ENCODE data around the gene RANBP9. TPM values are rescaled to one million over a fixed set of nuclear protein-coding genes. Genes with fewer than 3 reads are reported as not detected.

RANBP9 gene
- total and polyA plus RNA-seq, 2 of the 13 experiments (the other 11 are each of a cell fraction or from before 2014, with no cell fraction given) = 26.6 to 30.6 TPM

DNA sequence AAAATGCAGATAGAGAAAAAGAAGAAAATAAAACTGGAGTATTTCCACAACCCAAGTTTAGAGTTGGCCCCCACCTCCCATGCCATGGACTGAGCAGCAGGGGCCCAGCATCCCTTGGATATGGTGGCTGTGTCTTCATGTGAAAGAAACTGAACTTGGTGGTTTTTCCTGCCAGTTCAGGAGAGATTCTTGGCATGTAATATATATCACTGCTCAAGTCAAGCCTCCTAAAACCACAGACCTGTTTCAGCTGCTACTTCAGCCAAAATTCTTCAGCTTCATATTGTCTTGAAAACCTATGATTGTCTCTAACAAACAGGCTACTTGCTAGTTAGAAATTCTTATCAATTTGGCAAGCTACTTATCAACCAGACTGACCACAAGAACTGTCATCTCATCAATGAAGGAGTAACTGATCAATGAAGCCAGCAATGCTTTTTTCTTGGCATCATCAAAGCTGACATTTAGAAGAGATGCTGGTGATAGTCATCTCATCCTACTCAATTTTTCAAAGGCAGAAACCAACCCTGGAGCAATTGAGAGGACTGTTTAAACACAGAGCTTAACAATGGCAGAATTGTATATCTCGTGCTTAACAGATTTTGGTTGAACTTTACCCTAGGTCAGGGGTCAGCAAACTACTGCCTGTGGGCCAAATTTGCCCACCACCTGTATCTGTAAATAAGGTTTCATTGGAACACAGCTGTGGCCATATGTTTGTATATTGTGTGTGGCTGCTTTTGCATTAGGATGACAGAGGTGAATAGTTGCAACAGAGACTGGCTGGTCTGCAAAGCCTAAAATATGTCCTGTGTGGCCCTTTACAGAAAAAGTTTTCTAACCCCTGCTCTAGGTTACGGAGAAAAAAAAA is 106.9 kb downstream of the RANBP9 start (continued):
- TF ChIP-seq, protein P1, sequence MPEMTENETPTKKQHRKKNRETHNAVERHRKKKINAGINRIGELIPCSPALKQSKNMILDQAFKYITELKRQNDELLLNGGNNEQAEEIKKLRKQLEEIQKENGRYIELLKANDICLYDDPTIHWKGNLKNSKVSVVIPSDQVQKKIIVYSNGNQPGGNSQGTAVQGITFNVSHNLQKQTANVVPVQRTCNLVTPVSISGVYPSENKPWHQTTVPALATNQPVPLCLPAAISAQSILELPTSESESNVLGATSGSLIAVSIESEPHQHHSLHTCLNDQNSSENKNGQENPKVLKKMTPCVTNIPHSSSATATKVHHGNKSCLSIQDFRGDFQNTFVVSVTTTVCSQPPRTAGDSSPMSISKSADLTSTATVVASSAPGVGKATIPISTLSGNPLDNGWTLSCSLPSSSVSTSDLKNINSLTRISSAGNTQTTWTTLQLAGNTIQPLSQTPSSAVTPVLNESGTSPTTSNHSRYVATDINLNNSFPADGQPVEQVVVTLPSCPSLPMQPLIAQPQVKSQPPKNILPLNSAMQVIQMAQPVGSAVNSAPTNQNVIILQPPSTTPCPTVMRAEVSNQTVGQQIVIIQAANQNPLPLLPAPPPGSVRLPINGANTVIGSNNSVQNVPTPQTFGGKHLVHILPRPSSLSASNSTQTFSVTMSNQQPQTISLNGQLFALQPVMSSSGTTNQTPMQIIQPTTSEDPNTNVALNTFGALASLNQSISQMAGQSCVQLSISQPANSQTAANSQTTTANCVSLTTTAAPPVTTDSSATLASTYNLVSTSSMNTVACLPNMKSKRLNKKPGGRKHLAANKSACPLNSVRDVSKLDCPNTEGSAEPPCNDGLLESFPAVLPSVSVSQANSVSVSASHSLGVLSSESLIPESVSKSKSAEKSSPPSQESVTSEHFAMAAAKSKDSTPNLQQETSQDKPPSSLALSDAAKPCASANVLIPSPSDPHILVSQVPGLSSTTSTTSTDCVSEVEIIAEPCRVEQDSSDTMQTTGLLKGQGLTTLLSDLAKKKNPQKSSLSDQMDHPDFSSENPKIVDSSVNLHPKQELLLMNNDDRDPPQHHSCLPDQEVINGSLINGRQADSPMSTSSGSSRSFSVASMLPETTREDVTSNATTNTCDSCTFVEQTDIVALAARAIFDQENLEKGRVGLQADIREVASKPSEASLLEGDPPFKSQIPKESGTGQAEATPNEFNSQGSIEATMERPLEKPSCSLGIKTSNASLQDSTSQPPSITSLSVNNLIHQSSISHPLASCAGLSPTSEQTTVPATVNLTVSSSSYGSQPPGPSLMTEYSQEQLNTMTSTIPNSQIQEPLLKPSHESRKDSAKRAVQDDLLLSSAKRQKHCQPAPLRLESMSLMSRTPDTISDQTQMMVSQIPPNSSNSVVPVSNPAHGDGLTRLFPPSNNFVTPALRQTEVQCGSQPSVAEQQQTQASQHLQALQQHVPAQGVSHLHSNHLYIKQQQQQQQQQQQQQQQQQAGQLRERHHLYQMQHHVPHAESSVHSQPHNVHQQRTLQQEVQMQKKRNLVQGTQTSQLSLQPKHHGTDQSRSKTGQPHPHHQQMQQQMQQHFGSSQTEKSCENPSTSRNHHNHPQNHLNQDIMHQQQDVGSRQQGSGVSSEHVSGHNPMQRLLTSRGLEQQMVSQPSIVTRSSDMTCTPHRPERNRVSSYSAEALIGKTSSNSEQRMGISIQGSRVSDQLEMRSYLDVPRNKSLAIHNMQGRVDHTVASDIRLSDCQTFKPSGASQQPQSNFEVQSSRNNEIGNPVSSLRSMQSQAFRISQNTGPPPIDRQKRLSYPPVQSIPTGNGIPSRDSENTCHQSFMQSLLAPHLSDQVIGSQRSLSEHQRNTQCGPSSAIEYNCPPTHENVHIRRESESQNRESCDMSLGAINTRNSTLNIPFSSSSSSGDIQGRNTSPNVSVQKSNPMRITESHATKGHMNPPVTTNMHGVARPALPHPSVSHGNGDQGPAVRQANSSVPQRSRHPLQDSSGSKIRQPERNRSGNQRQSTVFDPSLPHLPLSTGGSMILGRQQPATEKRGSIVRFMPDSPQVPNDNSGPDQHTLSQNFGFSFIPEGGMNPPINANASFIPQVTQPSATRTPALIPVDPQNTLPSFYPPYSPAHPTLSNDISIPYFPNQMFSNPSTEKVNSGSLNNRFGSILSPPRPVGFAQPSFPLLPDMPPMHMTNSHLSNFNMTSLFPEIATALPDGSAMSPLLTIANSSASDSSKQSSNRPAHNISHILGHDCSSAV (CRISPR knock-in tag; IDR thresholded peaks at IDR 0.05; ENCODE audit: borderline replicate concordance) = no peak
- TF ChIP-seq, protein P2, sequence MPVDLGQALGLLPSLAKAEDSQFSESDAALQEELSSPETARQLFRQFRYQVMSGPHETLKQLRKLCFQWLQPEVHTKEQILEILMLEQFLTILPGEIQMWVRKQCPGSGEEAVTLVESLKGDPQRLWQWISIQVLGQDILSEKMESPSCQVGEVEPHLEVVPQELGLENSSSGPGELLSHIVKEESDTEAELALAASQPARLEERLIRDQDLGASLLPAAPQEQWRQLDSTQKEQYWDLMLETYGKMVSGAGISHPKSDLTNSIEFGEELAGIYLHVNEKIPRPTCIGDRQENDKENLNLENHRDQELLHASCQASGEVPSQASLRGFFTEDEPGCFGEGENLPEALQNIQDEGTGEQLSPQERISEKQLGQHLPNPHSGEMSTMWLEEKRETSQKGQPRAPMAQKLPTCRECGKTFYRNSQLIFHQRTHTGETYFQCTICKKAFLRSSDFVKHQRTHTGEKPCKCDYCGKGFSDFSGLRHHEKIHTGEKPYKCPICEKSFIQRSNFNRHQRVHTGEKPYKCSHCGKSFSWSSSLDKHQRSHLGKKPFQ (CRISPR knock-in tag; IDR thresholded peaks at IDR 0.05; ENCODE audit: insufficient replicate concordance) = no peak
- TF ChIP-seq MAFG (CRISPR knock-in tag; IDR thresholded peaks at IDR 0.05) (no peak), KAT2B (IDR thresholded peaks at IDR 0.05; ENCODE audit: borderline replicate concordance, low read depth, low read length) (no peak), ZNF260 (CRISPR knock-in tag; IDR thresholded peaks at IDR 0.05; ENCODE audit: borderline replicate concordance, low read depth) (no peak), HOXA3 (CRISPR knock-in tag; IDR thresholded peaks at IDR 0.05) (peak; percentile 87), ZNF746 (CRISPR knock-in tag; IDR thresholded peaks at IDR 0.05) (peak; percentile 73; the same call in 1 of the 2 replicates), ZSCAN12 (CRISPR knock-in tag; IDR thresholded peaks at IDR 0.05) (peak; percentile 75; the same call in 1 of the 2 replicates), MXI1 (IDR thresholded peaks at IDR 0.05; ENCODE audit: borderline replicate concordance, low read depth, low read length) (peak; percentile 69; the same call in 1 of the 3 replicates), ZNF607 (CRISPR knock-in tag; IDR thresholded peaks at IDR 0.05; ENCODE audit: borderline replicate concordance) (no peak), RAD21 (CRISPR knock-in tag; IDR thresholded peaks at IDR 0.05) (peak; percentile 9; the same call in 1 of the 2 replicates)
- TF ChIP-seq, protein P3, sequence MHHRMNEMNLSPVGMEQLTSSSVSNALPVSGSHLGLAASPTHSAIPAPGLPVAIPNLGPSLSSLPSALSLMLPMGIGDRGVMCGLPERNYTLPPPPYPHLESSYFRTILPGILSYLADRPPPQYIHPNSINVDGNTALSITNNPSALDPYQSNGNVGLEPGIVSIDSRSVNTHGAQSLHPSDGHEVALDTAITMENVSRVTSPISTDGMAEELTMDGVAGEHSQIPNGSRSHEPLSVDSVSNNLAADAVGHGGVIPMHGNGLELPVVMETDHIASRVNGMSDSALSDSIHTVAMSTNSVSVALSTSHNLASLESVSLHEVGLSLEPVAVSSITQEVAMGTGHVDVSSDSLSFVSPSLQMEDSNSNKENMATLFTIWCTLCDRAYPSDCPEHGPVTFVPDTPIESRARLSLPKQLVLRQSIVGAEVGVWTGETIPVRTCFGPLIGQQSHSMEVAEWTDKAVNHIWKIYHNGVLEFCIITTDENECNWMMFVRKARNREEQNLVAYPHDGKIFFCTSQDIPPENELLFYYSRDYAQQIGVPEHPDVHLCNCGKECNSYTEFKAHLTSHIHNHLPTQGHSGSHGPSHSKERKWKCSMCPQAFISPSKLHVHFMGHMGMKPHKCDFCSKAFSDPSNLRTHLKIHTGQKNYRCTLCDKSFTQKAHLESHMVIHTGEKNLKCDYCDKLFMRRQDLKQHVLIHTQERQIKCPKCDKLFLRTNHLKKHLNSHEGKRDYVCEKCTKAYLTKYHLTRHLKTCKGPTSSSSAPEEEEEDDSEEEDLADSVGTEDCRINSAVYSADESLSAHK (CRISPR knock-in tag; IDR thresholded peaks at IDR 0.05; ENCODE audit: borderline replicate concordance) = no peak
- TF ChIP-seq, protein P4, sequence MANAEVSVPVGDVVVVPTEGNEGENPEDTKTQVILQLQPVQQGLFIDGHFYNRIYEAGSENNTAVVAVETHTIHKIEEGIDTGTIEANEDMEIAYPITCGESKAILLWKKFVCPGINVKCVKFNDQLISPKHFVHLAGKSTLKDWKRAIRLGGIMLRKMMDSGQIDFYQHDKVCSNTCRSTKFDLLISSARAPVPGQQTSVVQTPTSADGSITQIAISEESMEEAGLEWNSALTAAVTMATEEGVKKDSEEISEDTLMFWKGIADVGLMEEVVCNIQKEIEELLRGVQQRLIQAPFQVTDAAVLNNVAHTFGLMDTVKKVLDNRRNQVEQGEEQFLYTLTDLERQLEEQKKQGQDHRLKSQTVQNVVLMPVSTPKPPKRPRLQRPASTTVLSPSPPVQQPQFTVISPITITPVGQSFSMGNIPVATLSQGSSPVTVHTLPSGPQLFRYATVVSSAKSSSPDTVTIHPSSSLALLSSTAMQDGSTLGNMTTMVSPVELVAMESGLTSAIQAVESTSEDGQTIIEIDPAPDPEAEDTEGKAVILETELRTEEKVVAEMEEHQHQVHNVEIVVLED (CRISPR knock-in tag; IDR thresholded peaks at IDR 0.05; ENCODE audit: borderline replicate concordance) = peak; percentile 31; the same call in 1 of the 2 replicates
